Measurements from ENCODE around the gene REST.

DNA sequence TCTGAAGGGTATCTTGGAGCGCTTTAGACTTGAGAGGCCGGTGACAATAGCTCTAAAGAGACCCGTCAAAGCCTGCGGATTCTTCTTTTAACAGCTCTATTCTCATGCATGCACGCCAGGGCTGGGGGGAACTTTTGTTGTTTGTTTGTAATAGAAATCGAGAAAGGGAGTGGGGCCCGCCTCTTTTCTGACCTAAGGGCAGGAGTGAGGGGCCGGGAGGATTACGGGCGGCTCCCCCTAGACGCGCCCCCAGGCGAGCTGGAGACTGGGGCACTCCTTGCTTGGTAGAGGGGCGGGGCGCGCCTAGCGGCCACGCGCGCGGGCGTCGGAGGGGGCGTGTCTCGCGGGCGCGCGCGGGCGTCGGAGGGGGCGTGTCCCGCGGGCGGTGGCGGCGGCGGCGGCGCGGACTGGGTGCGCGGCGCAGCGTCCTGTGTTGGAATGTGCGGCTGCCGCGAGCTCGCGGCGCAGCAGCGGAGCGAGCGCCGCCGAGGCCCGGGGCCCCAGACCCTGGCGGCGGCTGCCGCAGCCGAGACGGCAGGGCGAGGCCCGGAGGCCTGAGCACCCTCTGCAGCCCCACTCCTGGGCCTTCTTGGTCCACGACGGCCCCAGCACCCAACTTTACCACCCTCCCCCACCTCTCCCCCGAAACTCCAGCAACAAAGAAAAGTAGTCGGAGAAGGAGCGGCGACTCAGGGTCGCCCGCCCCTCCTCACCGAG is at the start of gene REST:
- no peak for TF ChIP-seq KDM4B (IDR thresholded peaks at IDR 0.05; ENCODE audit: borderline replicate concordance in 2 of 2, low read depth in 1 of 2)
- TF ChIP-seq, protein P1, sequence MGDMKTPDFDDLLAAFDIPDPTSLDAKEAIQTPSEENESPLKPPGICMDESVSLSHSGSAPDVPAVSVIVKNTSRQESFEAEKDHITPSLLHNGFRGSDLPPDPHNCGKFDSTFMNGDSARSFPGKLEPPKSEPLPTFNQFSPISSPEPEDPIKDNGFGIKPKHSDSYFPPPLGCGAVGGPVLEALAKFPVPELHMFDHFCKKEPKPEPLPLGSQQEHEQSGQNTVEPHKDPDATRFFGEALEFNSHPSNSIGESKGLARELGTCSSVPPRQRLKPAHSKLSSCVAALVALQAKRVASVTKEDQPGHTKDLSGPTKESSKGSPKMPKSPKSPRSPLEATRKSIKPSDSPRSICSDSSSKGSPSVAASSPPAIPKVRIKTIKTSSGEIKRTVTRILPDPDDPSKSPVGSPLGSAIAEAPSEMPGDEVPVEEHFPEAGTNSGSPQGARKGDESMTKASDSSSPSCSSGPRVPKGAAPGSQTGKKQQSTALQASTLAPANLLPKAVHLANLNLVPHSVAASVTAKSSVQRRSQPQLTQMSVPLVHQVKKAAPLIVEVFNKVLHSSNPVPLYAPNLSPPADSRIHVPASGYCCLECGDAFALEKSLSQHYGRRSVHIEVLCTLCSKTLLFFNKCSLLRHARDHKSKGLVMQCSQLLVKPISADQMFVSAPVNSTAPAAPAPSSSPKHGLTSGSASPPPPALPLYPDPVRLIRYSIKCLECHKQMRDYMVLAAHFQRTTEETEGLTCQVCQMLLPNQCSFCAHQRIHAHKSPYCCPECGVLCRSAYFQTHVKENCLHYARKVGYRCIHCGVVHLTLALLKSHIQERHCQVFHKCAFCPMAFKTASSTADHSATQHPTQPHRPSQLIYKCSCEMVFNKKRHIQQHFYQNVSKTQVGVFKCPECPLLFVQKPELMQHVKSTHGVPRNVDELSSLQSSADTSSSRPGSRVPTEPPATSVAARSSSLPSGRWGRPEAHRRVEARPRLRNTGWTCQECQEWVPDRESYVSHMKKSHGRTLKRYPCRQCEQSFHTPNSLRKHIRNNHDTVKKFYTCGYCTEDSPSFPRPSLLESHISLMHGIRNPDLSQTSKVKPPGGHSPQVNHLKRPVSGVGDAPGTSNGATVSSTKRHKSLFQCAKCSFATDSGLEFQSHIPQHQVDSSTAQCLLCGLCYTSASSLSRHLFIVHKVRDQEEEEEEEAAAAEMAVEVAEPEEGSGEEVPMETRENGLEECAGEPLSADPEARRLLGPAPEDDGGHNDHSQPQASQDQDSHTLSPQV (IDR thresholded peaks at IDR 0.05) = no peak
- TF ChIP-seq SIN3A (IDR thresholded peaks at IDR 0.05; ENCODE audit: borderline replicate concordance in 2 of 2, control insufficient read depth in 1 of 2, low read depth in 2 of 2, low read length in 2 of 2) = peak; percentile 14 to 38; a peak in 1 of 4 replicates
- peak; percentile 36; the same call in 1 of the 2 replicates for TF ChIP-seq CREB1 (IDR thresholded peaks at IDR 0.05)
- no peak for TF ChIP-seq CREB1 (CRISPR knock-in tag; IDR thresholded peaks at IDR 0.05)
- TF ChIP-seq, protein P2, sequence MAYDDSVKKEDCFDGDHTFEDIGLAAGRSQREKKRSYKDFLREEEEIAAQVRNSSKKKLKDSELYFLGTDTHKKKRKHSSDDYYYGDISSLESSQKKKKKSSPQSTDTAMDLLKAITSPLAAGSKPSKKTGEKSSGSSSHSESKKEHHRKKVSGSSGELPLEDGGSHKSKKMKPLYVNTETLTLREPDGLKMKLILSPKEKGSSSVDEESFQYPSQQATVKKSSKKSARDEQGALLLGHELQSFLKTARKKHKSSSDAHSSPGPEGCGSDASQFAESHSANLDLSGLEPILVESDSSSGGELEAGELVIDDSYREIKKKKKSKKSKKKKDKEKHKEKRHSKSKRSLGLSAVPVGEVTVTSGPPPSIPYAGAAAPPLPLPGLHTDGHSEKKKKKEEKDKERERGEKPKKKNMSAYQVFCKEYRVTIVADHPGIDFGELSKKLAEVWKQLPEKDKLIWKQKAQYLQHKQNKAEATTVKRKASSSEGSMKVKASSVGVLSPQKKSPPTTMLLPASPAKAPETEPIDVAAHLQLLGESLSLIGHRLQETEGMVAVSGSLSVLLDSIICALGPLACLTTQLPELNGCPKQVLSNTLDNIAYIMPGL (CRISPR knock-in tag; IDR thresholded peaks at IDR 0.05) = no peak
- no peak for TF ChIP-seq EZH2 (IDR thresholded peaks at IDR 0.05; ENCODE audit: borderline replicate concordance, low read depth, low read length)
- TF ChIP-seq, protein P3, sequence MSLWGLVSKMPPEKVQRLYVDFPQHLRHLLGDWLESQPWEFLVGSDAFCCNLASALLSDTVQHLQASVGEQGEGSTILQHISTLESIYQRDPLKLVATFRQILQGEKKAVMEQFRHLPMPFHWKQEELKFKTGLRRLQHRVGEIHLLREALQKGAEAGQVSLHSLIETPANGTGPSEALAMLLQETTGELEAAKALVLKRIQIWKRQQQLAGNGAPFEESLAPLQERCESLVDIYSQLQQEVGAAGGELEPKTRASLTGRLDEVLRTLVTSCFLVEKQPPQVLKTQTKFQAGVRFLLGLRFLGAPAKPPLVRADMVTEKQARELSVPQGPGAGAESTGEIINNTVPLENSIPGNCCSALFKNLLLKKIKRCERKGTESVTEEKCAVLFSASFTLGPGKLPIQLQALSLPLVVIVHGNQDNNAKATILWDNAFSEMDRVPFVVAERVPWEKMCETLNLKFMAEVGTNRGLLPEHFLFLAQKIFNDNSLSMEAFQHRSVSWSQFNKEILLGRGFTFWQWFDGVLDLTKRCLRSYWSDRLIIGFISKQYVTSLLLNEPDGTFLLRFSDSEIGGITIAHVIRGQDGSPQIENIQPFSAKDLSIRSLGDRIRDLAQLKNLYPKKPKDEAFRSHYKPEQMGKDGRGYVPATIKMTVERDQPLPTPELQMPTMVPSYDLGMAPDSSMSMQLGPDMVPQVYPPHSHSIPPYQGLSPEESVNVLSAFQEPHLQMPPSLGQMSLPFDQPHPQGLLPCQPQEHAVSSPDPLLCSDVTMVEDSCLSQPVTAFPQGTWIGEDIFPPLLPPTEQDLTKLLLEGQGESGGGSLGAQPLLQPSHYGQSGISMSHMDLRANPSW (CRISPR knock-in tag; IDR thresholded peaks at IDR 0.05) = no peak
- TF ChIP-seq, protein P4, sequence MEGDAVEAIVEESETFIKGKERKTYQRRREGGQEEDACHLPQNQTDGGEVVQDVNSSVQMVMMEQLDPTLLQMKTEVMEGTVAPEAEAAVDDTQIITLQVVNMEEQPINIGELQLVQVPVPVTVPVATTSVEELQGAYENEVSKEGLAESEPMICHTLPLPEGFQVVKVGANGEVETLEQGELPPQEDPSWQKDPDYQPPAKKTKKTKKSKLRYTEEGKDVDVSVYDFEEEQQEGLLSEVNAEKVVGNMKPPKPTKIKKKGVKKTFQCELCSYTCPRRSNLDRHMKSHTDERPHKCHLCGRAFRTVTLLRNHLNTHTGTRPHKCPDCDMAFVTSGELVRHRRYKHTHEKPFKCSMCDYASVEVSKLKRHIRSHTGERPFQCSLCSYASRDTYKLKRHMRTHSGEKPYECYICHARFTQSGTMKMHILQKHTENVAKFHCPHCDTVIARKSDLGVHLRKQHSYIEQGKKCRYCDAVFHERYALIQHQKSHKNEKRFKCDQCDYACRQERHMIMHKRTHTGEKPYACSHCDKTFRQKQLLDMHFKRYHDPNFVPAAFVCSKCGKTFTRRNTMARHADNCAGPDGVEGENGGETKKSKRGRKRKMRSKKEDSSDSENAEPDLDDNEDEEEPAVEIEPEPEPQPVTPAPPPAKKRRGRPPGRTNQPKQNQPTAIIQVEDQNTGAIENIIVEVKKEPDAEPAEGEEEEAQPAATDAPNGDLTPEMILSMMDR (IDR thresholded peaks at IDR 0.05 in 2 of 3, conservative IDR thresholded peaks at IDR 0.05 in 1 of 3; ENCODE audit: insufficient read depth in 2 of 3, low read depth in 1 of 3, low read length in 3 of 3) = no peak
- TF ChIP-seq ZNF707 (CRISPR knock-in tag; conservative IDR thresholded peaks at IDR 0.05) = no peak
- TF ChIP-seq YY1 (IDR thresholded peaks at IDR 0.05; ENCODE audit: borderline replicate concordance in 1 of 3, control insufficient read depth in 1 of 3, extremely low read depth in 1 of 3, insufficient read depth in 3 of 3, insufficient read length in 1 of 3, insufficient replicate concordance in 2 of 3, low read depth in 1 of 3, low read length in 2 of 3) = peak in 1 of 3 experiments; percentile 41
- no peak for TF ChIP-seq CEBPB (tag; IDR thresholded peaks at IDR 0.05)
- no peak for TF ChIP-seq ZNF561 (CRISPR knock-in tag; conservative IDR thresholded peaks at IDR 0.05)
- TF ChIP-seq, protein P5, sequence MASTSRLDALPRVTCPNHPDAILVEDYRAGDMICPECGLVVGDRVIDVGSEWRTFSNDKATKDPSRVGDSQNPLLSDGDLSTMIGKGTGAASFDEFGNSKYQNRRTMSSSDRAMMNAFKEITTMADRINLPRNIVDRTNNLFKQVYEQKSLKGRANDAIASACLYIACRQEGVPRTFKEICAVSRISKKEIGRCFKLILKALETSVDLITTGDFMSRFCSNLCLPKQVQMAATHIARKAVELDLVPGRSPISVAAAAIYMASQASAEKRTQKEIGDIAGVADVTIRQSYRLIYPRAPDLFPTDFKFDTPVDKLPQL (IDR thresholded peaks at IDR 0.05; ENCODE audit: extremely low read depth, insufficient read length) = no peak
- TF ChIP-seq ZNF431 (CRISPR knock-in tag; IDR thresholded peaks at IDR 0.05) = no peak

Measured in K562 (cell line).